ENCODE results near the gene SYCP3. TPM values are rescaled to one million over a fixed set of nuclear protein-coding genes. Genes with fewer than 3 reads are reported as not detected.

Gene SYCP3
- total and polyA plus RNA-seq, 2 of the 8 experiments (the other 6 are each of a cell fraction or from before 2014, with no cell fraction given), result 0.02 to 0.07 TPM

GRCh38 chr12:101720118-101720517, 19.1 kb downstream of the SYCP3 start (continued):
- TF ChIP-seq SIRT6 (IDR thresholded peaks at IDR 0.05; ENCODE audit: low read length) (no peak), TEAD4 (IDR thresholded peaks at IDR 0.05; ENCODE audit: low read depth, low read length) (no peak), RXRA (IDR thresholded peaks at IDR 0.05; ENCODE audit: insufficient read depth, low read depth, low read length) (no peak), KDM1A (IDR thresholded peaks at IDR 0.05; ENCODE audit: borderline replicate concordance, low read length) (no peak), CREB1 (IDR thresholded peaks at IDR 0.05) (no peak)

Data from H1 (cell line).